GM12872 (cell line): ENCODE results near the gene LRFN5.

Source experiments
- TF ChIP-seq, protein P1 (sequence below): IDR thresholded peaks from 3 replicates; pipeline ENCODE4 v1.5.1; 2011; ENCODE audit warnings: low read depth, mild to moderate bottlenecking, low read length, moderate library complexity; ENCODE audit not compliant: insufficient read depth

The LRFN5 gene

DNA sequence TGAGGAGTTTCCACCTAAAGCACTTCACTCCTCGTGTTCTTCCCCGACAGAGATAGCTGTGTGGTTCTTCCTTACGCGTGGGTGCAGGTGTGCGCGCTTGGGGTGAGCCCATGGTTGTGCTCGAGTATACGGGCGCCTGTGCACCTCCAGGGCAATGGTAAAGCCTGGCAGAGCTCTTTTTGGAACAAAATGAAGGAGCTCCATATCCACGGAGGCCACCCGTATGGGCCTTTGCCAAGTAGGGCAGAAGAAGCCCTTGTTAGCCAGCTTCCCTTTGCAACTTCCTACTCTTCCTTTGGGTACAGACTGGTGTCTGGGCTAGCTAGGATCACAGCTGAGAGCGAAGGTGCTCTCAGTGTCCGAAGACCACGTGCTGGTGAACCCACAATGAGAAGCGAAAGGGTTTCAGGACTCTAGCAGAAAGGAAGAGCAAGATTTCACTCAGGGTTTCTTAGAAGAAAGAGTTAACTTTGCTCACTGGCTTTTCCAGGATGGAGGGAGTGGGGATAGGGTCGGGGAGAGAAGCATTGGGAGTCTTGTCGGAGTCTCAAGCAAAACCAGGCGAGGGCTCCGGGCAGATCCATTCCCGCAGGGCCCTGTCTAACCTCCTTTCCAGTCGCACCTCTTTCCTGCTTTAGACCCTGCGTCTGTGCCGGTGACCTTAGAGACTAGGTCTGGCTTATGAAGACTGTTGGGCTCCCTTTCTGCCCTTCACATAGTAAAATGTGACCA, 960 bp upstream of the LRFN5 start:
- TF ChIP-seq, protein P1, sequence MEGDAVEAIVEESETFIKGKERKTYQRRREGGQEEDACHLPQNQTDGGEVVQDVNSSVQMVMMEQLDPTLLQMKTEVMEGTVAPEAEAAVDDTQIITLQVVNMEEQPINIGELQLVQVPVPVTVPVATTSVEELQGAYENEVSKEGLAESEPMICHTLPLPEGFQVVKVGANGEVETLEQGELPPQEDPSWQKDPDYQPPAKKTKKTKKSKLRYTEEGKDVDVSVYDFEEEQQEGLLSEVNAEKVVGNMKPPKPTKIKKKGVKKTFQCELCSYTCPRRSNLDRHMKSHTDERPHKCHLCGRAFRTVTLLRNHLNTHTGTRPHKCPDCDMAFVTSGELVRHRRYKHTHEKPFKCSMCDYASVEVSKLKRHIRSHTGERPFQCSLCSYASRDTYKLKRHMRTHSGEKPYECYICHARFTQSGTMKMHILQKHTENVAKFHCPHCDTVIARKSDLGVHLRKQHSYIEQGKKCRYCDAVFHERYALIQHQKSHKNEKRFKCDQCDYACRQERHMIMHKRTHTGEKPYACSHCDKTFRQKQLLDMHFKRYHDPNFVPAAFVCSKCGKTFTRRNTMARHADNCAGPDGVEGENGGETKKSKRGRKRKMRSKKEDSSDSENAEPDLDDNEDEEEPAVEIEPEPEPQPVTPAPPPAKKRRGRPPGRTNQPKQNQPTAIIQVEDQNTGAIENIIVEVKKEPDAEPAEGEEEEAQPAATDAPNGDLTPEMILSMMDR, result no peak

DNA sequence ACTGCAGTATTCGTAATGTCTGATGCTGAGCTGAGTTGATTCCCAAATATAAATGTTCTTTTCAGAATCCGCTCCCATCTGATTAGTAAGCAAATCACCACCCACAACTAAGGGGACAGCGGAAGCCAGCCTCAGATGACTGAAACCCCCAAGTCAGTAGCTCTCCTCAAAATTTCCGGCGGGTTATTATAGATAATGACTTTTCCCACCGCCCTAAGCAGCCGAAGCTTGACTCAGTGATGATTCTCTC, 469 bp upstream of the LRFN5 start:
- TF ChIP-seq, protein P1, result no peak

GRCh38 chr14:41607304-41607775, 664 bp downstream of the LRFN5 start:
- TF ChIP-seq, protein P1, result no peak

- TF ChIP-seq, protein P1, result no peak
These were observed 1.4 kb downstream of the LRFN5 start for GRCh38 chr14:41607966-41608663.

DNA sequence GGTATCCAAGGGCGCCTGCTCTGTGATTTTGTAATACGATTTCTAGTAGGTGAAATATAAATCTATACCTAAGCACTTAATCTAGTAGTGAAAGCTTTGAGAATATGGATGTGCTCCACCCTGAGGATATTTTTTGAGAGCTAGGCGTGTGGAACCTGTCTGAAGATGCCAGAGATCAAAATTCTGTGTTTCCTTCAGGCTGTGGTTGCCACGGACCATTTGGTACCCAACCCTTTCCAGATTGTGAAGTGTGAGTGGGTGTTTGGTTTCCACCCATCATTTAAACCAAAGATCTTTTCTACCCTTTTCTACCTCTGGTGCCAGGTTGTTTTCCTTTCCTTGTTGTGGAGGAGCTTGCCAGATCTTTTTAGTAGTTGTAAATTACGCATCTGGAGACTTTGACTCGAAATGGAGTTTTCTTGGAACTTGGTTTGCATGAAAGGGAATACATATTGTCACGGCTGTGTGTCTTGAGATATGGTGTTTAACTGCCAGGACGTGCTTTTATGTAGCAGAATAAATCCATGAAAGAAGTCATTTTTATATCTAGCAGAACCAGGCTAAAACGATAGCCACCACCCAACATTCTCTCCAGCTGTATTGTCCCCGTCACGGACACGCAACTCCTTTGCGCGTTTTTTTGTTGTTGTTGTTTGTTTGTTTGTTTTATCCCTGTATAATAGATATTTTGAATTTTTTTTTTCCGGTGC, 2.2 kb downstream of the LRFN5 start:
- TF ChIP-seq, protein P1, result no peak

DNA sequence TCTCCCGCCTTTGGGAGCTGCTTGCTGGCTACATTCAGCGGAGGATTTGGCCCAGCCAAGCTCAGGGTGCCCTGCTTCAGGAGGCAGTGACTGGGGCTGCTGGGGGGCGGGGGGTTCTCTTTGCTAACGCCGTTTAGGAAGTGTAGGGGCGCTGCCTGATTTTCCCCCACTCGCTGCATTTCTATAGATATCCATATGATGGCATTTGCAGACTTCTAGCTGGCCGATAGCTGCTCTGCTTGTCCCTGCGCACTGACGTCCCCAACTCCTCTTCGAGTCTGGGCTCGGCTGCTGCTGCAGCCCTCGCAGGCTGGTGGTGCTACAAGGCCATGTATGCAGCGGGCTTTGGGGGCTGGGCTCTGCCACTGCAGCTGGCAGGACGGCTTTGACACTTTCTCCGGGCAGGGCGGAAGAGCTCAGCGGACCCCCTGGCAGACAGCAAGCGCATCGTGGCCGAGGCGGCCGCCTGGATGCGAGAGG, 3.1 kb downstream of the LRFN5 start:
- TF ChIP-seq, protein P1, result no peak

- TF ChIP-seq, protein P1, result no peak
These were observed 8.4 kb downstream of the LRFN5 start for GRCh38 chr14:41615011-41615595.
